ENCODE measurements around the gene TOM1L2. TPM values are rescaled to one million over a fixed set of nuclear protein-coding genes. Genes with fewer than 3 reads are reported as not detected.

TOM1L2 gene
- polyA plus RNA-seq, 4 donors, result 36.1 to 52.2 (median 44.9) TPM

DNA sequence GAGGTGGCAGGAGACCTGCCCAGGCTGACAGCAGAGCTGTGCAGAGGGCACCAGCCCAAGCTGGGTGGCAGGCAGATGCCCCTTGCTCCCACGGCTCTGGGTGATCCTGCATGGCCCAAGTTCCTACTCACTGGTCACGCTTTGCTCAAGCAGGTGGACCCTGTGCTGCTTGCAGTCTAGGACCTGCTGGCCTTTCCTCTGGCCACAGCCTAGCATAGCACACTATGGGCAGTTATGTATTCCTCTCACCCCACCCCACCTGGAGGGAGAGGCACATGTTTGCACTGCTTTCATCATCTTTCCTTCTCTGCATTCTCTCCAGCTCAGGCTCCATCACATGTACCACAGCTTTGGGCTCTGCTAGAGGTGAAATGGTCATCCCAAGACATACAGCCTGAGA, 115.8 kb downstream of the TOM1L2 start:
- DNase-seq (ENCODE audit: low read depth in 4 of 4, low spot score in 2 of 4), result no peak

GRCh38 chr17:17855976-17856375, 116.2 kb downstream of the TOM1L2 start:
- DNase-seq (ENCODE audit: low read depth in 4 of 4, low spot score in 2 of 4), result no peak

DNA sequence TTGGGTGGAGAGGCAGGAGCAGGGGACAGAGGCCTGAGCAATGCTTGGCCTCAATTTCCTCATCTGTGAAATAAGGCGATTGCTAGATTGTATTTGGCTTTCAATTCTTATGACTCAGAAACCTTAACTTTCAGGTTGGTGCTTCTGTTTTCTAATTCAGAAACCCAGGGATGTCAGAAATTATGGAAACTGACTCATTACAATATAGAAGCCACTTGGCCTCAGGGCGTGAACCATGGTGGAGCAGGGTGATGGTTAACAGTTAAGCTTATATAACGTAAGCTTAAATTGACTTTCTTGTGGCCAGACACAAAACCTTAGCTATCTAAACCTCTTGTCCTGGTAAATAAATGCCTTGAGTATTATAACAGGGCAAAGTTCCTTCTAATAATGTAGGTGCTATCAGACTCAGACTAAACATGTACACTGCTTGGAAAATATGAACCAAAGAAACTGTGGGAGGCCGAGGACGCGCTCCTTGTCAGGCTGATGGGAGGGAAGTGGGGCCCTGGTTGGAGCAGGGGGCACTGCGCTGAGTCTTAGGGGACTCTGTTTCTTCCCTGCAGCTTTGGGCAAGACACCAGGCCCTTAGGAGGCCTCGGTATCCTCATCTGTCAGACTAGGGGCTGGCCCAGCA, 118.3 kb downstream of the TOM1L2 start:
- no peak for DNase-seq (ENCODE audit: low read depth in 4 of 4, low spot score in 2 of 4)

- no peak for DNase-seq (ENCODE audit: low read depth in 4 of 4, low spot score in 2 of 4)
Observed at GRCh38 chr17:17852930-17853329, 119.3 kb downstream of the TOM1L2 start.

GRCh38 chr17:17851103-17852002, 120.8 kb downstream of the TOM1L2 start:
- no peak for DNase-seq (ENCODE audit: low read depth in 4 of 4, low spot score in 2 of 4)

- no peak for DNase-seq (ENCODE audit: low read depth in 4 of 4, low spot score in 2 of 4)
Observed at GRCh38 chr17:17849845-17850373, 122.3 kb downstream of the TOM1L2 start.

DNA sequence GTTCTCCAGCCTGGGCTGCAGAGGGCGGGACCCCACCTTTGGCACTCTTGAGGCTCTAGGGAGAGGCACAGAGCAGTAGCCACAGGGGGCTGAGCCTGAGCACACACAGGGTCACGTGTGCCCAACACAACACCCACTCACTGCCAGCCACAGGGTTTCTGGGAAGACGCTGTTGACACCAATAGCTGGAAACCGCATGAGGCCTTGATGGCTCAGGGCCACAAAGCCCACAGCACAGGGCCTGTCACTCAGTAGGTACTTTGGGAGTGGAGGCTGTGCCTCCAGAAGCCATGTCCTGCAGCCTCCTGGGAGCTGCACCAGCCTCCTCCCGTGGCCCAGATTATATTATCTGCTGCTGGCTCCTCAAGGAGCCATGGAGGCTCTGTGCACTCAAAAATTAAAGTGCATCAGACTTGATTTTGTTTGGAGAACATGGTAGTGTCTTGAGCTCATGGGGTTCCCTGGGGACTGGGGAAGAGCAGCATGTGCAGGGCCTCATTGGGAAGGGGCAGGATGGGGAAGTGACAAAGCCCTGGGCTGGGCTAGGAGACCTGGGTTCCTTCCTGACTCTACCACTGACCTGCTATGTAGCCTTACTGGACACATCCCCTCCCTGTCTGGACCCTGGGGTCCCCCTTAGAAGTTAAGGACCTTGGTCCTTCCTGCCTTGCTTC, 122.9 kb downstream of the TOM1L2 start:
- no peak for DNase-seq (ENCODE audit: low read depth in 4 of 4, low spot score in 2 of 4)

DNA sequence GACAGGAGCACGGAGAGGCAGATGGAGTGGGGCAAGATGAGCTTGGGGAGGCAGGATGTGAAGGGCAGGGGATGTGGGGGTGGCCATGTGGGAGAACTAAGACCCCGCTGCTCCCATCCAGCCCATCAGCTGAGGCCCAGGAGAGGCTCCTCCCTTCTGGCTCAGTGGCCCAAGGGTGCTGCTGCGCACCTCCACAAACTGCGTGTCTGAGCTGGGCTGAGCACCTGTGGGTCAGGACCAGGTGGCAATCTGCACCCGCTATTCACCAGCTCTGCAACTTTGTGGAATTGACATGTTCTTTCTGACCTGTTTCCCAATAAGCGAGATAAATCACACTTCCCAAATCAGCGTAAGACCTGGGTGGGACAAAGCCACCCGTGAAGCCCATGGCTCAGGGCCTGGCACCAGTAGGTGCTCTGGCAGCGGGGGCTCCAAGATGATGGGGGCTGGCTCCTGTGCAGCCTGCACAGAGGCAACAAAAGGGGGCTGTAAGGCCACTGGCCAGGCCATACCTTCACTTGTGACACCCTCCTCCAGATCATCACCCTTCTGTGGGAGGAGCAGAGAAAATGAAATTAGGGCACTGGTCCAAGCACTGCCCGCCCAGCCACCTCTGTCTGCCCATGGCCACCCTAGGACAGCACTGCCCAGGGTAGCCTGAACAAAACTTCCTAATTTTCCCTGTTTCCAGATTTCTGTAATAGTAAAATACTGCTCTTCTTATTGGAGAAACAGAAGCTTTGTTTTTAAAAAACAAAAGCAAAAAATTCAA, 123.7 kb downstream of the TOM1L2 start:
- DNase-seq (ENCODE audit: low read depth in 4 of 4, low spot score in 2 of 4), result no peak

- DNase-seq (ENCODE audit: low read depth in 4 of 4, low spot score in 2 of 4), result no peak
Observed at GRCh38 chr17:17847726-17848125, 124.5 kb downstream of the TOM1L2 start.

GRCh38 chr17:17847118-17847689, 125.0 kb downstream of the TOM1L2 start:
- no peak for DNase-seq (ENCODE audit: low read depth in 4 of 4, low spot score in 2 of 4)

DNA sequence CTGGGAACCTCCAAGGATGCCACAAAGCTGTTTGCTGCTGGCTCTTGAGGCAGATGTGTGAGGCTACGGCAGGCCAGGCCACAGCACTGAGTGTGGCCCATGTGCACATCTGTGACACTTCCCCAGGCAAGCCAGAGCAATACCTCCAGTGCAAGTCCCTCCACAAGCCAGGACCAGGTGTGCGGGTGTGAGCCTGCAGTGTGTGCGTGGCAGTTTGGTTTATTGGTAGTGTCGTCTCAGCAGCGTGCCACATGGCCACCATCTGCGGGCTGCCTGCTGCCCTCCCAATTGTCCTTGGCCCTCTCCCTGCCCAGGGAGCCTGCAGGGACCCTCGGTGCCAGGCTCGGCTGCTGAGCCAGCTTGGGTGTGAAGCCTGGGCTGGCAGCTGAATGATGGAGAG, 125.6 kb downstream of the TOM1L2 start:
- no peak for DNase-seq (ENCODE audit: low read depth in 4 of 4, low spot score in 2 of 4)

- no peak for DNase-seq (ENCODE audit: low read depth in 4 of 4, low spot score in 2 of 4)
Observed at GRCh38 chr17:17846003-17846402, 126.2 kb downstream of the TOM1L2 start.

GRCh38 chr17:17845046-17845775, 127.0 kb downstream of the TOM1L2 start:
- DNase-seq (ENCODE audit: low read depth in 4 of 4, low spot score in 2 of 4), result no peak

- no peak for DNase-seq (ENCODE audit: low read depth in 4 of 4, low spot score in 2 of 4)
Observed at GRCh38 chr17:17844500-17844899, 127.7 kb downstream of the TOM1L2 start.

GRCh38 chr17:17844079-17844478, 128.1 kb downstream of the TOM1L2 start:
- DNase-seq (ENCODE audit: low read depth in 4 of 4, low spot score in 2 of 4), result no peak

GRCh38 chr17:17843096-17843495, 129.1 kb downstream of the TOM1L2 start:
- DNase-seq (ENCODE audit: low read depth in 4 of 4, low spot score in 2 of 4), result no peak

DNA sequence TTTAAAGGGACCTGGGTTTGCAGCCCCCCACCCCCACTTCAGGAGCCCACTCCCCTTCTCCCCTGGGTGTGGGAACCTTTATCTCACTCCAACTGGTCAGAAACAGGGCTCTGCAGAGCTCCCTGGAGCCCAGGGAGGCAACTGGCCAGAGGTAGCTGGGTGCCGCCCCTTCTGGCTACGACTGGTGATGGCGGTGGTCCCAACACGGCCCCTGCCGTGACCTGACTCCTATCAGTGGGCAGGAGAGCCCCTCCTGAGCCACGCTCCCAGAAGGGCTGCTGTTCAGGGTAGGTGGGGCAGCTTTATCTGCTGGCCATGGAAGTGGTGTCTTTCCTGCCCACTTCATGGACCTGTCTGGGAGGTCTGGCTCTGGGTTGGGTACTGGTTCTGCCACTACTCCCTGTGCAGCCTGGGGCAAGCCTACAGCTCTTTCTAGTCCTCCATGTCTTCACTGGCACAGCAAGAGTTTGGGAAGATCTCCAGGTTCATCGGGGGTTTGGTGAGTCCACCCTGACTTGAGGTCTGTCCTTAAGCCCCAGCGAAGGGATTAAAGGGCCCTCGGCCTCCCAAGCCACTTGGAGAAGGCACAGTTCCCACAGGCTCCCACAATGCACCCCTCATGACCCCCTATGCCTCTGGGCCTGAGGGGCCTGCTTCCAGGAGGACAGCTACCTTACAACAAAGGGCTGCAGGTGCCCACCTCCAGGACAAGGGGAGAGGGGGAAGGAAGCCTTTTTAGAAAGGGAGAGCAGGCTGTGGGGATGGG, 129.9 kb downstream of the TOM1L2 start:
- DNase-seq (ENCODE audit: low read depth in 4 of 4, low spot score in 2 of 4), result no peak

- no peak for DNase-seq (ENCODE audit: low read depth in 4 of 4, low spot score in 2 of 4)
Observed at GRCh38 chr17:17841601-17842025, 130.6 kb downstream of the TOM1L2 start.
